Testis (tissue), 2 donors: ENCODE measurements around the gene TMEM150C.

ENCODE experiments used
- POLR2A ChIP-seq: fragments of 450-650 bp; IDR thresholded peaks from one replicate; pipeline ENCODE4 v1.6.1; 2017; ENCODE audit warnings: antibody characterized with exemption, mild to moderate bottlenecking, moderate library complexity
- TF ChIP-seq, protein P1 (sequence below), 3 experiments: fragments of 450-650 bp in 2 of 3; fragments of 200-600 bp in 1 of 3; sonication (generic) in 1 of 3; IDR thresholded peaks; one replicate each; pipeline ENCODE4 v1.5.1; 2016 to 2019; ENCODE audit warnings: antibody characterized with exemption in 3 of 3, mild to moderate bottlenecking in 2 of 3, moderate library complexity in 1 of 3

DNA sequence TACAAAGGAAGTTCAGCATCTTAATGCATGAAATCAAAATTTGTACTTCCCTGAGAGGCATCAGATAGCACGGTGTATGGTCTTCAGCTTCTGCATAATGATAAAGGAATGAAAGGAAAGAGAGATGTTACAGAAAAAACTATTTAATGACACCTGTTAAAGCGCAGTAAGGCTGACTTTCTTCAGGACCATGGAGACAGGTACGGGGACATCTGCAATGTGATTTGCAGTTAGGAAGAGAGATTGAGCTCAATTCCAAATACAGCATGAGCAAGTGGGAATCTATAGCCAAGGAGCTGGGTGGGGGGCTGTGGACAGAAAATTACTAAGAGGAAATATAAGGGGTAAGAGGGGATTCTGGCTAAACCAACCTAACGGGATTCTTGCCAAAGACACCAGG, 39.3 kb downstream of the TMEM150C start:
- no peak for TF ChIP-seq POLR2A
- TF ChIP-seq, protein P1, sequence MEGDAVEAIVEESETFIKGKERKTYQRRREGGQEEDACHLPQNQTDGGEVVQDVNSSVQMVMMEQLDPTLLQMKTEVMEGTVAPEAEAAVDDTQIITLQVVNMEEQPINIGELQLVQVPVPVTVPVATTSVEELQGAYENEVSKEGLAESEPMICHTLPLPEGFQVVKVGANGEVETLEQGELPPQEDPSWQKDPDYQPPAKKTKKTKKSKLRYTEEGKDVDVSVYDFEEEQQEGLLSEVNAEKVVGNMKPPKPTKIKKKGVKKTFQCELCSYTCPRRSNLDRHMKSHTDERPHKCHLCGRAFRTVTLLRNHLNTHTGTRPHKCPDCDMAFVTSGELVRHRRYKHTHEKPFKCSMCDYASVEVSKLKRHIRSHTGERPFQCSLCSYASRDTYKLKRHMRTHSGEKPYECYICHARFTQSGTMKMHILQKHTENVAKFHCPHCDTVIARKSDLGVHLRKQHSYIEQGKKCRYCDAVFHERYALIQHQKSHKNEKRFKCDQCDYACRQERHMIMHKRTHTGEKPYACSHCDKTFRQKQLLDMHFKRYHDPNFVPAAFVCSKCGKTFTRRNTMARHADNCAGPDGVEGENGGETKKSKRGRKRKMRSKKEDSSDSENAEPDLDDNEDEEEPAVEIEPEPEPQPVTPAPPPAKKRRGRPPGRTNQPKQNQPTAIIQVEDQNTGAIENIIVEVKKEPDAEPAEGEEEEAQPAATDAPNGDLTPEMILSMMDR (IDR thresholded peaks at IDR 0.05): no peak
